ENCODE measurements around the gene LRRC47.

LRRC47 gene

GRCh38 chr1:3731583-3732433 is 64.5 kb downstream of the LRRC47 start:
- no peak for DNase-seq

- no peak for DNase-seq
Observed at GRCh38 chr1:3730543-3731247, 65.6 kb downstream of the LRRC47 start.

DNA sequence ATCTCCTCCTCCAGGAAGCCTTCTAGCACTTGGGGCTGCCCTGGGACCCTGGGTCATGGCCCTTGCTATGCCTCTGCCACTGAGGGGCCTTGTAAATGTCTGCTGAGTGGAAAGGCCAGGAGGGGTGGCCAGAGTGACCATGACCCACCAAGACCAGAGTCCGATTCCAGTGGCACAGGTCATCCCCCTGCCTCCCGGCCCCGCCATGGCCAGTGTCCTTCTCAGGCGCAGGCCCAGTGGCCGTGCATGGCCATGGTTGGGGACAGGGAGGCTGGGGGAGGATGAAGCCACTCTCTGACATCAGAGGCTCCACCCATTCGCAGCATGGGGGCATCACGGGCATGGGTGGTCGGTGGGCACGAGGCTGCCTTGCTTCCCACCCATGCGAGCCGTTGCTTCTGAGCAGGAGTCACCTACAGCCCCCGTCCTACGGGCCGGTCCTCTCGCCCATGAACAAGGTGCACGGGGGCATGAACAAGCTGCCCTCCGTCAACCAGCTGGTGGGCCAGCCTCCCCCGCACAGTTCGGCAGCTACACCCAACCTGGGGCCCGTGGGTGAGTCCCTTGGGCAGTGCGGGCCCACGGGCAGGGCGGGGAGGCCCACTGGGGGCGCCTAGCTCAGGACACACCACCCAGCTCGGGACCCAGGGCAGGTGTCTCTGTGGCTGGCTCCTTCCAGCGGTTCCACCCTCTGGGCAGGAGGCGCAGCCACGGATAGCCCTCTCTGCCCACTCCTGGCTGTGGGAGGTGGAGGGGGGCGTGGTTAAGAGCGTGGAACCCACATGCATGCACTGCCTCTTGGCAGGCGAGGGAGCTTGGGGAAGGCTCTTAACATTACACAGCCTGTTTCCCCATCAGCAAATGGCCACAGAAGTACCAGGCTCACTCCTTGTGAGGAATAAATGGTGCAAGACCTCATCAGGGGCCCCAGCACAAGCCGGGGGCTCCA is 66.4 kb downstream of the LRRC47 start:
- no peak for DNase-seq

Data from stimulated activated CD4-positive, alpha-beta T cell treated with anti-CD3 and anti-CD28 coated beads, Interleukin-1b, Interleukin-23, amount 100 ng/mL, for 48 hours (primary cell).